ENCODE results near the gene PPP6R2. TPM values are rescaled to one million over a fixed set of nuclear protein-coding genes. Genes with fewer than 3 reads are reported as not detected.
"Not testable (repeated sequence)": the region's sequence is repeated elsewhere in the genome, so short reads cannot be mapped to it uniquely, and the experiment has no call there.

PPP6R2 gene
- total RNA-seq, 1 experiment from 2014 or later = 62.1 TPM

GRCh38 chr22:50399751-50400331 is 56.7 kb downstream of the PPP6R2 start:
- no peak for DNase-seq (ENCODE audit: low read depth in 1 of 2, low spot score in 2 of 2)
- Histone ChIP-seq H3K27ac (no peak overlapping the region), H3K36me3 (peaks cover 16% of the 10 kb centered on the region), H3K9me3 (replicated peaks) (no peaks in the 10 kb centered on the region), H3K4me1 (replicated peaks) (no peaks in the 10 kb centered on the region), H3K4me3 (no peak overlapping the region), H3K27me3 (replicated peaks) (no peaks in the 10 kb centered on the region)

GRCh38 chr22:50400406-50400805 is 57.3 kb downstream of the PPP6R2 start:
- DNase-seq (ENCODE audit: low read depth in 1 of 2, low spot score in 2 of 2) = no peak
- peaks cover 18% of the 10 kb centered on the region for H3K36me3 ChIP-seq
- H3K27me3 ChIP-seq (replicated peaks) = no peaks in the 10 kb centered on the region
- H3K27ac ChIP-seq = no peak overlapping the region
- no peak overlapping the region for H3K4me3 ChIP-seq
- H3K9me3 ChIP-seq (replicated peaks) = no peaks in the 10 kb centered on the region
- no peaks in the 10 kb centered on the region for H3K4me1 ChIP-seq (replicated peaks)

GRCh38 chr22:50400931-50401330 is 57.8 kb downstream of the PPP6R2 start:
- Histone ChIP-seq H3K4me3 (no peak overlapping the region), H3K27ac (no peak overlapping the region)

GRCh38 chr22:50401907-50402306 is 58.8 kb downstream of the PPP6R2 start:
- H3K9me3 ChIP-seq (replicated peaks) = no peaks in the 10 kb centered on the region
- H3K36me3 ChIP-seq = peaks cover 20% of the 10 kb centered on the region
- H3K4me1 ChIP-seq (replicated peaks) = no peaks in the 10 kb centered on the region
- H3K4me3 ChIP-seq = no peak overlapping the region
- no peak overlapping the region for H3K27ac ChIP-seq
- no peaks in the 10 kb centered on the region for H3K27me3 ChIP-seq (replicated peaks)
- DNase-seq (ENCODE audit: low read depth in 1 of 2, low spot score in 2 of 2) = no peak

More at GRCh38 chr22:50400931-50401330, 57.8 kb downstream of the PPP6R2 start:
- no peak for DNase-seq (ENCODE audit: low read depth in 1 of 2, low spot score in 2 of 2)
- H3K4me1 ChIP-seq (replicated peaks) = no peaks in the 10 kb centered on the region
- peaks cover 18% of the 10 kb centered on the region for H3K36me3 ChIP-seq
- no peaks in the 10 kb centered on the region for H3K9me3 ChIP-seq (replicated peaks)
- H3K27me3 ChIP-seq (replicated peaks) = no peaks in the 10 kb centered on the region

GRCh38 chr22:50403701-50404101 is 60.6 kb downstream of the PPP6R2 start:
- Histone ChIP-seq H3K27me3 (replicated peaks) (no peaks in the 10 kb centered on the region), H3K4me3 (no peak overlapping the region), H3K9me3 (replicated peaks) (no peaks in the 10 kb centered on the region), H3K4me1 (replicated peaks) (no peaks in the 10 kb centered on the region), H3K36me3 (peaks cover 33% of the 10 kb centered on the region), H3K27ac (no peak overlapping the region)
- no peak for DNase-seq (ENCODE audit: low read depth in 1 of 2, low spot score in 2 of 2)

- H3K4me3 ChIP-seq = no peak overlapping the region
- no peak for DNase-seq (ENCODE audit: low read depth in 1 of 2, low spot score in 2 of 2)
These were observed 63.5 kb downstream of the PPP6R2 start for GRCh38 chr22:50406416-50407170.

GRCh38 chr22:50408311-50408710 is 65.2 kb downstream of the PPP6R2 start:
- DNase-seq (ENCODE audit: low read depth in 1 of 2, low spot score in 2 of 2) = no peak
- Histone ChIP-seq H3K27me3 (replicated peaks) (no peaks in the 10 kb centered on the region), H3K9me3 (replicated peaks) (no peaks in the 10 kb centered on the region), H3K36me3 (peaks cover 37% of the 10 kb centered on the region), H3K4me3 (no peak overlapping the region), H3K4me1 (replicated peaks) (no peaks in the 10 kb centered on the region), H3K27ac (no peak overlapping the region)

More at GRCh38 chr22:50406416-50407170, 63.5 kb downstream of the PPP6R2 start:
- peaks cover 37% of the 10 kb centered on the region for H3K36me3 ChIP-seq
- H3K4me1 ChIP-seq (replicated peaks) = no peaks in the 10 kb centered on the region
- H3K27ac ChIP-seq = no peak overlapping the region
- H3K27me3 ChIP-seq (replicated peaks) = no peaks in the 10 kb centered on the region
- H3K9me3 ChIP-seq (replicated peaks) = no peaks in the 10 kb centered on the region

- DNase-seq (ENCODE audit: low read depth in 1 of 2, low spot score in 2 of 2); H3K27me3 ChIP-seq (replicated peaks); H3K4me1 ChIP-seq (replicated peaks); H3K9me3 ChIP-seq (replicated peaks); H3K27ac ChIP-seq; H3K4me3 ChIP-seq: not testable (repeated sequence)
- peaks cover 44% of the 10 kb centered on the region for H3K36me3 ChIP-seq
These were observed 65.8 kb downstream of the PPP6R2 start for GRCh38 chr22:50408954-50409353.

- no peak overlapping the region for H3K4me3 ChIP-seq
- H3K36me3 ChIP-seq = peaks cover 61% of the 10 kb centered on the region
- H3K4me1 ChIP-seq (replicated peaks) = no peaks in the 10 kb centered on the region
- H3K27ac ChIP-seq = no peak overlapping the region
- no peak for DNase-seq (ENCODE audit: low read depth in 1 of 2, low spot score in 2 of 2)
- H3K9me3 ChIP-seq (replicated peaks) = no peaks in the 10 kb centered on the region
- H3K27me3 ChIP-seq (replicated peaks) = no peaks in the 10 kb centered on the region
These were observed 71.5 kb downstream of the PPP6R2 start for GRCh38 chr22:50414476-50415248.

- H3K4me3 ChIP-seq = no peak overlapping the region
- no peaks in the 10 kb centered on the region for H3K27me3 ChIP-seq (replicated peaks)
- H3K9me3 ChIP-seq (replicated peaks) = no peaks in the 10 kb centered on the region
- no peak for DNase-seq (ENCODE audit: low read depth in 1 of 2, low spot score in 2 of 2)
- no peaks in the 10 kb centered on the region for H3K4me1 ChIP-seq (replicated peaks)
- no peak overlapping the region for H3K27ac ChIP-seq
- H3K36me3 ChIP-seq = peaks cover 68% of the 10 kb centered on the region
These were observed 72.3 kb downstream of the PPP6R2 start for GRCh38 chr22:50415426-50415825.

- Histone ChIP-seq H3K27ac (no peak overlapping the region), H3K36me3 (peaks cover 73% of the 10 kb centered on the region)
These were observed 73.9 kb downstream of the PPP6R2 start for GRCh38 chr22:50416996-50417395.

GRCh38 chr22:50417411-50418210 is 74.5 kb downstream of the PPP6R2 start:
- no peaks in the 10 kb centered on the region for H3K4me1 ChIP-seq (replicated peaks)
- peaks cover 80% of the 10 kb centered on the region for H3K36me3 ChIP-seq
- no peak overlapping the region for H3K4me3 ChIP-seq
- no peak overlapping the region for H3K27ac ChIP-seq
- H3K9me3 ChIP-seq (replicated peaks) = no peaks in the 10 kb centered on the region
- no peak for DNase-seq (ENCODE audit: low read depth in 1 of 2, low spot score in 2 of 2)
- H3K27me3 ChIP-seq (replicated peaks) = no peaks in the 10 kb centered on the region

More at GRCh38 chr22:50416996-50417395, 73.9 kb downstream of the PPP6R2 start:
- no peak for DNase-seq (ENCODE audit: low read depth in 1 of 2, low spot score in 2 of 2)
- Histone ChIP-seq H3K9me3 (replicated peaks) (no peaks in the 10 kb centered on the region), H3K27me3 (replicated peaks) (no peaks in the 10 kb centered on the region), H3K4me1 (replicated peaks) (no peaks in the 10 kb centered on the region), H3K4me3 (no peak overlapping the region)

- Histone ChIP-seq H3K4me1 (replicated peaks) (no peaks in the 10 kb centered on the region), H3K4me3 (no peak overlapping the region), H3K27ac (no peak overlapping the region), H3K27me3 (replicated peaks) (no peaks in the 10 kb centered on the region), H3K9me3 (replicated peaks) (no peaks in the 10 kb centered on the region), H3K36me3 (peaks cover 86% of the 10 kb centered on the region)
- no peak for DNase-seq (ENCODE audit: low read depth in 1 of 2, low spot score in 2 of 2)
These were observed 75.5 kb downstream of the PPP6R2 start for GRCh38 chr22:50418624-50419023.
